H1 (cell line): Measurements from ENCODE around the gene PKP3. TPM values are rescaled to one million over a fixed set of nuclear protein-coding genes. Genes with fewer than 3 reads are reported as not detected.

Experiments used
- MAFK ChIP-seq: IDR thresholded peaks from 2 replicates; pipeline ENCODE4 v1.6.1; 2012; ENCODE audit warnings: low read depth, mild to moderate bottlenecking, improper control_type of control experiment, low read length
- ZNF274 ChIP-seq: IDR thresholded peaks from 2 replicates; pipeline ENCODE4 v1.7.0; 2012; ENCODE audit warnings: low read length, borderline replicate concordance; ENCODE audit errors: extremely low read depth
- polyA plus RNA-seq, 7 experiments: library from polyadenylated mRNA; depleted of rRNA in 3 of 7; stranded (reverse) in 5 of 7; unstranded in 2 of 7; fragments of >200 nt in 5 of 7; fragments of 200-250 nt in 2 of 7; gene quantifications; 1 replicate in 5 of 7; 2 replicates in 1 of 7; 4 replicates in 1 of 7; pipeline versions ENCODE4 v1.2.1 to v1.2.3, GENCODE V29; 2011 to 2013; ENCODE audit warnings: missing spikeins in 2 of 7, mixed read lengths in 2 of 7
- total RNA-seq: library from RNA; stranded (reverse); fragmentation: NEBNext Ultra II Directional; extraction: Animal tissue kit (Norgen Biotek cat#: 25700); gene quantifications from 2 replicates; pipeline ENCODE4 v1.2.1, GENCODE V29; 2021

Gene PKP3
- total and polyA plus RNA-seq, 2 of the 8 experiments (the other 6 are each of a cell fraction or from before 2014, with no cell fraction given) = 16.7 to 28.7 TPM

DNA sequence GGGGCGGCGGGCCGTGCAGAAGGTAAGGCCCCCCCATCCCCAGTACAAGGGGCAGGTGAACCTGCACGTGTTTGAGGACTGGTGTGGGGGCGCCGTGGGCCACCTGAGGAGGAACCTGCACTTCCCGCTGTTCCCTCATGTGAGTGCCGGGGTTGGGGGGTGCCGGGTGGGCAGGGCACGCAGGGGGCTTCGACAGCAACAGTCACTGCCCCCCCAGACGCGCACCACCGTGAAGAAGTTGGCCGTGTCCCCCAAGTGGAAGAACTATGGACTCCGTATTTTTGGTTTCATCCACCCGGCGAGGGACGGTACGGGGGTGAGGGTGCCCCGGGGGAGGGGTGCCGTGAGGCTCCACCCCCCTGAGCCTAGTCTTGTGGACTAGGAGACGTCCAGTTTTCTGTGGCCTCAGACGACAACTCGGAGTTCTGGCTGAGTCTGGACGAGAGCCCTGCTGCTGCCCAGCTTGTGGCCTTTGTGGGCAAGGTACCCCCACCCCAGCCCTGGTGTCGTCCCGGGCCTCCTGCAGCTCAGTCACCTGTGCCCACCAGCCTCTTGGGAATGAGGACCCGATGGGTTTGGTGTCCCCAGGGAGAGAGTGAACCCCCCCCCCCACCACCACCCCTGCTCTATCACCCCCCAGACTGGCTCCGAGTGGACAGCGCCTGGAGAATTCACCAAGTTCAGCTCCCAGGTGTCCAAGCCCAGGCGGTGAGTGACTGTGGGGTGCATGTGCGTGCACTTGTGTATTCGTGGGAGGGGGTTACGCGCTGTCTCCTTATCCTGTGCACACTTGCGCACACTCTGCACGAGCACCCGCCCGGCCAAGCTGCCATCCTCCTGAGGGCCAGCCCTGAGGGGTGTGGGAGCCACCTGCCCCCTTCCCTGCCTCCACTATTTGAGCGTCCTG lies 20.9 kb upstream of the PKP3 start (continued):
- TF ChIP-seq ZNF274 = no peak
- TF ChIP-seq MAFK = no peak
